Hepatocyte (in vitro differentiated cells): ENCODE results near the gene ATP1B4.

ENCODE experiments used
- CTCF ChIP-seq: fragments of 200-600 bp; sonication (generic); IDR thresholded peaks from 2 replicates; pipeline ENCODE4 v1.5.1; 2016; ENCODE audit warnings: antibody characterized with exemption, mild to moderate bottlenecking; ENCODE audit not compliant: poor library complexity
- EZH2 ChIP-seq: fragments of 200-600 bp; sonication (generic); IDR thresholded peaks from 2 replicates; pipeline ENCODE4 v1.6.1; 2016; ENCODE audit warnings: antibody characterized with exemption, mild to moderate bottlenecking, borderline replicate concordance

GRCh38 chrX:120380699-120381098, 18.8 kb downstream of the ATP1B4 start:
- TF ChIP-seq CTCF, result peak; percentile 14
- TF ChIP-seq EZH2, result no peak
